Kasumi-1 (cell line): Measurements from ENCODE around the gene RXRA.
"Not testable (repeated sequence)": the region's sequence is repeated elsewhere in the genome, so short reads cannot be mapped to it uniquely, and the experiment has no call there.

ENCODE experiments used
- DNase-seq, 2 experiments: peaks; one replicate each; lab custom pipeline; 2025; lab: John Stamatoyannopoulos, UW

The RXRA gene

GRCh38 chr9:134293611-134294152, 32.6 kb upstream of the RXRA start:
- DNase-seq = no peak

DNA sequence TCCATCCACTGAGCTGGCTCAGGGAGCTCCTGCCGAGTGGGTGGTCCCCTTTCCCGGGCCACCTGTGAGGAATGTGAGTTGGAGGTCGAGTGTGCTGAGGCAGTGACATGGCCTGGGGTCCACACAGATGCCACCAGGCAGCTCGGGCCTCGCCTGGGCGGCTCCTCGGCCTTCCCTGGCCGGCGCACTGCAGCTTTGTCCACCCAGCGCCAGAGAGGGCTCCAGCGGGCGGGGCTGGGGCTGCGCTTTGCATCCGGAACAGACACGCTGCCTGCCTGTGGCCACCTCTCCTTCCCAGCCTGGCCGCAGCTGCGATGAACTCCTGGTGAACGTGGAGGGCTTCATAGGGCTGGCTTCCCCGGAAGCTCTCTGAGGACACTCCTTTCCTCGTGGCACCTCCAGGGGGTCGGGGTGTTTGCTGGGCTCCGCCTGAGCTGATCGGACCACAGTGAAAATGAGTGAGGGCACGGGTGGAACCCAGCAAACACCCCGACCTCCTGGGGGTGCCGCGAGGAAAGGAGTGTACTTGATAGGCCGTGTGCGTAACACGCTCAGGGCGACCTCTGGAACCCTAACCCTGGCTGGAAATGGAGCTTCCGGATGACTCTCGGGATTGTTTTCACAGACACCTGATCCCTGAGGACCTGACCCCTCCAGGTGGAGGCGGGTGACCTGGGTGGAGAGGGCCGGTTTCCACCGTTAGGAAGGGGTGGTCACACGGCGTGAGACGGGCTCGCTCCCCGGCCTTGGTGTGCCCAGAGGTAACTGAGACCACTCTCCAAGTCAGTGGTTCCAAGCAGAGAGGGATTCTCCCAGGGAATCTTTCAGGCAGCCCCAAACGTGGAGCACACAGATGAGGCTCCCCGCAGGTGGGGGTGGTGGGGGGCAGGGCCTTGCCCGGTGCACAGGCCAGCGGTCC, 31.8 kb upstream of the RXRA start:
- DNase-seq = no peak

- no peak for DNase-seq
These were observed 31.0 kb upstream of the RXRA start for GRCh38 chr9:134295101-134295745.

DNA sequence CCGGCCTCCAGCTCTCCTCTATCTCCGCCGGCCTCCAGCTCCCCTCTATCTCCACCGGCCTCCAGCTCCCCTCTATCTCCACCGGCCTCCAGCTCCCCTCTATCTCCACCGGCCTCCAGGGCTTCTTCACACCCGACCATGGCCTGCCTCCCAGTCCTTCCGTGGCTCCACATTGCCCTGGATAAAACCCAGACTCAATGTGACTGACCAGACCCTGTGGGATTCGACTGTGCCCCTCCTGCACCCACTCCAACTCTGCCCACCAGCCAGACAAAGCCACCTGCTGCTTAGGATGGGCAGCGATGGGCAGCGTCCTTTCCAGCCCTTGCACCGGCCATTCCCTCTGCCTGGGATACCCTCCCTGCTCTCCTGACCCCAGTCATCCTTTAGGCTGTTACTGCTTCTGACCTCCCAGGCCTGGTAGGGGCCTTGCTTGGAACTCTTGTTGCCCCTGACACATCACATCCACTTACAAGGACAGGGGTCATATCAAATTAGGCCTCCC, 30.5 kb upstream of the RXRA start:
- DNase-seq = no peak

GRCh38 chr9:134296301-134297082, 29.8 kb upstream of the RXRA start:
- no peak for DNase-seq

DNA sequence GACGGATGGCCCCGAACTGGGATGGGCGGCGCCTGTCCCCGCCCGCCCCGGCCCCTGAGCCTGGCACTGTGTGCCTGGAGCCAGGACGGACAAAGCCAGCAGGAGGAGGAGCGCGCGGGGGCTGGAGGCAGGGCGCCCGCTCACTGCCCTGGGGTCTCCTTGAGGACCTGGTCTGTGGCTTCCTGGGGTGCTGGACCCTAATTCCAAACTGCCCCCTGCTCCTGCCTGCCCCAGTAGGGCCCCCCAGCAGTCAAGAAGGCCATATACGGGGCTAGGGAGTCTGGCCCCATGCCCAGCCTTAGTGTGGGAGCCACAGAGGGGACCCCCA, 29.2 kb upstream of the RXRA start:
- no peak for DNase-seq

- no peak for DNase-seq
These were observed 28.7 kb upstream of the RXRA start for GRCh38 chr9:134297576-134297975.

DNA sequence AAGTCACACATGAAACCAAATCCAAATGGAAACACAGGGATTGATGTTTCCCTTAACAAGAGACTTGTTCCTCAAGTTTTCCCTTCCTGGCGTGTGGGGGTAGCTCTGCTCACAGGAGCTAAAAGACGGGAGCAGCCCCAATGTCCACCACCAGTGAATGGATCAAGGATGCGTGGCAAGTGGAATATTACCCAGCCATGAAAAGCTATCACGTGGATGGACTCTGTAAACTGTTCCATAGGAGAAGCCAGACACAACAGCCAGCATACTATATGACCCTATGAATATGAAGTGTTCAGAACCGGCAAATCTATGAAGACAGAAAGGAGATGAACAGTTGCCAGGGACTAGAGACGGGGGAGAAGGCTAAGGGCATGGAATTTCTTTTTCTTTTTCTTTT, 28.3 kb upstream of the RXRA start:
- no peak for DNase-seq

- DNase-seq = no peak
These were observed 27.2 kb upstream of the RXRA start for GRCh38 chr9:134299068-134299467.

GRCh38 chr9:134299883-134300282, 26.4 kb upstream of the RXRA start:
- no peak for DNase-seq

DNA sequence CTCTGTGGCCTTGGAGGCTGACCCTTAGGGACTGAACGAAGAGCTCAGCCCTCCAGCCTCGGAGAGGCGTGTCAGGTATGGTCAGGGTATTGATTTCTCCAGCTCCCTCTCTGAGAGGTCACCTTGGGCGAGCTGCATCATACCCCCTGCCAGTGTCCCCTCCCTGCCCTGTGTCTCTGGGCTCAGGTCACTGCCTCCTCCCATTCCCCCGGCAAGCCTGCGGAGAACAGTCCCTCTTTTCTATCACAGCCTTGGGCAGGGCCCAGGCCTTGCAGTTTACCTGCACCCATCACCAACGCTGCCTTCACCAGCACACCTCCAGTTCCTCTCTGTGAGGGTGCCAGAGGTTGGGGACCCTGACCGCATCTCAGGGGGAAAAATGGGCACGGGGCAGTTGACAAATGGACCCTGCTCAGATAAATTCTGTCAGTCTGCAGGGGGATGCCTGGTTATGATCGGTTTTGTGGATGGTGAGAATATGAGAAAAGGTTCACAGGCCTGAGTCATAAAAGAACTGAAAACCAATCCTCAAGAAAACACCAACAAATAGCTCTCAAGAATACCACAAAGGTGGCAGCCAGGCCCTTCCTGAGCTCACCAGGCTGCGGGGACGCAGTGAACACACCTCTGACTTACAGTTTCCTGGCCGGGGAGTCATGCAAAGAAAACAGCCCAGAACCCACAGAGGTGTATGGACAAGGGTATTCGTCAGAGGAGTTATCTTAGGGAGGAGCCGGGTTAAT, 24.7 kb upstream of the RXRA start:
- no peak for DNase-seq

- DNase-seq = no peak
These were observed 24.0 kb upstream of the RXRA start for GRCh38 chr9:134302130-134302817.

- DNase-seq = no peak
These were observed 22.7 kb upstream of the RXRA start for GRCh38 chr9:134303601-134304000.

- DNase-seq = no peak
These were observed 22.0 kb upstream of the RXRA start for GRCh38 chr9:134304261-134304660.

- no peak for DNase-seq
These were observed 21.6 kb upstream of the RXRA start for GRCh38 chr9:134304690-134305089.

DNA sequence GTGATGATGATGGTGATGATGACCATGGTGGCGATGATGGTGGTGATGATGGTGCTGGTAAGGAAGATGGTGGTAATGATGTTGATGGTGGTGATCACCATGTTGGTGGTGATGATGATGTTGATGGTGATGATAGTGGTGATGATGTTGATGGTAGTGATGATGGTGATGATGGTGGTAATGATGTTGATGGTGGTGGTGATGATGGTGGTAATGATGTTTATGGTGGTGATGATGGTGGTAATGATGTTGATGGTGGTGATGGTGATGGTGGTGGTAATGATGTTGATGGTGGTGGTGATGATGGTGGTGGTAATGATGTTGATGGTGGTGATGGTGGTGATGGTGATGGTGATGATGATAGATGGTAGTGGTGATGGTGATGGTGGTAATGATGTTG, 20.7 kb upstream of the RXRA start:
- DNase-seq = no peak

DNA sequence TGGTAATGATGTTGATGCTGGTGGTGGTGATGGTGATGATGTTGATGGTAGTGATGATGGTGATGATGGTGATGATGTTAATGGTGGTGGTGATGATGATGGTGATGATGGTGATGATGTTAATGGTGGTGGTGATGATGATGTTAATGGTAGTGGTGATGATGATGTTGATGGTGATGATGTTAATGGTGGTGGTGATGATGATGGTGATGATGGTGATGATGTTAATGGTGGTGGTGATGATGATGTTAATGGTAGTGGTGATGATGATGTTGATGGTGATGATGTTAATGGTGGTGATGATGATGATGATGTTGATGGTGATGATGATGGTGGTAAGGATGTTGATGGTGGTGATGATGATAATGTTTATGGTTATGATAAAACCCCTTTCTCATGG, 20.2 kb upstream of the RXRA start:
- DNase-seq = not testable (repeated sequence)

GRCh38 chr9:134306636-134307600, 19.3 kb upstream of the RXRA start:
- DNase-seq = no peak

- no peak for DNase-seq
These were observed 18.3 kb upstream of the RXRA start for GRCh38 chr9:134307674-134308638.
